Mesendoderm (in vitro differentiated cells): Measurements from ENCODE around the gene ACO2.

Experiments
- DNase-seq: peaks from one replicate; pipeline ENCODE4 v3.0.0; 2013
- H2AK5ac ChIP-seq: 2 replicates; pipeline ENCODE4 v1.6.1; 2013; ENCODE audit warnings: low read length, inconsistent platforms
- H2BK120ac ChIP-seq: 2 replicates; pipeline ENCODE4 v1.6.1; 2013; ENCODE audit warnings: low read depth, mild to moderate bottlenecking, low read length, moderate library complexity, mixed read lengths
- H2BK15ac ChIP-seq: replicated peaks from 2 replicates; pipeline ENCODE4 v1.6.1; 2013; ENCODE audit warnings: low read depth, mild to moderate bottlenecking, moderate library complexity
- H2BK5ac ChIP-seq: 2 replicates; pipeline ENCODE4 v1.6.1; 2013; ENCODE audit warnings: low read length, inconsistent platforms
- H3K18ac ChIP-seq: 2 replicates; pipeline ENCODE4 v1.6.1; 2013; ENCODE audit warnings: mild to moderate bottlenecking, low read length, mixed read lengths
- H3K23ac ChIP-seq: one replicate; pipeline ENCODE4 v1.6.1; 2013; ENCODE audit warnings: low read length
- H3K27ac ChIP-seq: 2 replicates; pipeline ENCODE4 v1.5.1; 2013; ENCODE audit warnings: low read depth, mild to moderate bottlenecking, inconsistent platforms, low read length, moderate library complexity
- H3K27me3 ChIP-seq: 2 replicates; pipeline ENCODE4 v1.6.1; 2013; ENCODE audit warnings: low read length, control low read depth, mild to moderate bottlenecking, inconsistent platforms; ENCODE audit not compliant: insufficient read depth, poor library complexity
- H3K36me3 ChIP-seq: 2 replicates; pipeline ENCODE4 v1.6.1; 2013; ENCODE audit warnings: low read length, inconsistent platforms; ENCODE audit not compliant: control insufficient read depth, insufficient read depth
- H3K4ac ChIP-seq: one replicate; pipeline ENCODE4 v1.6.1; 2013; ENCODE audit warnings: low read depth, mild to moderate bottlenecking, low read length, moderate library complexity
- H3K4me1 ChIP-seq: 2 replicates; pipeline ENCODE4 v1.6.1; 2013; ENCODE audit warnings: low read depth, low read length, inconsistent platforms; ENCODE audit not compliant: control insufficient read depth
- H3K4me2 ChIP-seq: 2 replicates; pipeline ENCODE4 v1.6.1; 2013; ENCODE audit warnings: low read length
- H3K4me3 ChIP-seq: 2 replicates; pipeline ENCODE4 v1.5.1; 2013; ENCODE audit warnings: mild to moderate bottlenecking, low read length
- H3K56ac ChIP-seq: one replicate; pipeline ENCODE4 v1.6.1; 2013; ENCODE audit warnings: low read length
- H3K79me1 ChIP-seq: 2 replicates; pipeline ENCODE4 v1.6.1; 2013; ENCODE audit warnings: low read length, inconsistent platforms
- H3K79me2 ChIP-seq: 2 replicates; pipeline ENCODE4 v1.6.1; 2013; ENCODE audit warnings: mild to moderate bottlenecking, low read length; ENCODE audit not compliant: control insufficient read depth, insufficient read depth
- H3K9ac ChIP-seq: 2 replicates; pipeline ENCODE4 v1.6.1; 2013; ENCODE audit warnings: low read length, inconsistent platforms
- H4K5ac ChIP-seq: one replicate; pipeline ENCODE4 v1.6.1; 2013; ENCODE audit warnings: low read length
- H4K8ac ChIP-seq: one replicate; pipeline ENCODE4 v1.6.1; 2013; ENCODE audit warnings: low read depth, mild to moderate bottlenecking, control low read depth, low read length, moderate library complexity
- WGBS: extraction: QIAGEN DNeasy Blood & Tissue Kit; methylation state at CpG from one replicate; pipeline ENCODE4 v1.1.7; 2013; ENCODE audit warnings: low lambda C conversion rate, missing lambda C conversion rate; ENCODE audit not compliant: insufficient coverage; ENCODE audit errors: extremely low coverage; 5-methylcytosine and 5-hydroxymethylcytosine counted together

Gene ACO2

DNA sequence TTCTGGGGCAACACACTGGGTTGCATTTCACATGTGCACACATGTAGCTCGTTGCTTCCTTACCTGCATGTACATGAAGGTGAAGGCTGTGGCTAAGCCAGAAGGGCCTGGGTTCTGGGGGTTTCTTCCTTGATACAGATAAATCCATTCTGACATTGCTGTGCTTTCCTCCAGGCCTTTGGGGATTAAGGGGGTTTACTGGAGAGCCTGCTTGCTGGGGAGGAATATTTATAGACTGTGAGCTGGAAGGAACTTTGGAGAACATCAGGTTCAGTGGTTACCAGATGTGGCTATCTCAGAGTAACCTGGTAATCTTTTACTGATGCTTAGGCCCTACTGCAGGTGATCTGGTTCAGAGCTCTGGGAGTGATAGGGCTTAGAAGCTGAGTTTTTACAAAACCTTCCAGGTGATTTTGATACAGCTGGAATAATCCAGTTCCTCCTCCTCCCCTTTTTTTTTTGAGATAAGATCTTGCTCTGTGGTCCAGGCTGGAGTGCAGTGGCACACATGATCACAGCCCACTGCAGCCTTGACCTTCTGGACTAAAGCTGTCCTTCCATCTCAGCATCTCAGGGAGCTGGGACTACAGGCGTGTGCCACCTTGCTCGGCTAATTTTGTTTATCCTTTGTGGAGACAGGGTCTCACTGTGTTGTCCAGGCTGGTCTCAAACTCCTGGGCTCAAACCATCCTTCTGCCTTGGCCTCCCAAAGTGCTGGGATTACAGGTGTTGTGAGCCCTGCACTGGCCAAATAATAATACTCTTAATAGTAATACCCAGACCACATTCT lies 19.9 kb downstream of the ACO2 start:
- no peak overlapping the region for H2AK5ac ChIP-seq
- no peak overlapping the region for H3K23ac ChIP-seq
- no peak overlapping the region for H3K4me3 ChIP-seq
- H3K79me1 ChIP-seq: peaks cover 22% of the 10 kb centered on the region
- no peak overlapping the region for H4K8ac ChIP-seq
- no peak for DNase-seq
- WGBS: no CpG with 5 or more reads among the region's 3 CpGs
- no peak overlapping the region for H2BK5ac ChIP-seq
- no peaks in the 10 kb centered on the region for H3K4me1 ChIP-seq
- H3K18ac ChIP-seq: no peak overlapping the region
- H3K56ac ChIP-seq: no peak overlapping the region
- H3K4ac ChIP-seq: no peak overlapping the region
- no peak overlapping the region for H3K9ac ChIP-seq
- no peak overlapping the region for H4K5ac ChIP-seq
- no peak overlapping the region for H3K27ac ChIP-seq
- H2BK120ac ChIP-seq: no peak overlapping the region
- no peaks in the 10 kb centered on the region for H3K27me3 ChIP-seq
- no peak overlapping the region for H3K4me2 ChIP-seq
- H2BK15ac ChIP-seq: no peak overlapping the region
- H3K36me3 ChIP-seq: no peaks in the 10 kb centered on the region
- H3K79me2 ChIP-seq: peaks cover 8% of the 10 kb centered on the region

DNA sequence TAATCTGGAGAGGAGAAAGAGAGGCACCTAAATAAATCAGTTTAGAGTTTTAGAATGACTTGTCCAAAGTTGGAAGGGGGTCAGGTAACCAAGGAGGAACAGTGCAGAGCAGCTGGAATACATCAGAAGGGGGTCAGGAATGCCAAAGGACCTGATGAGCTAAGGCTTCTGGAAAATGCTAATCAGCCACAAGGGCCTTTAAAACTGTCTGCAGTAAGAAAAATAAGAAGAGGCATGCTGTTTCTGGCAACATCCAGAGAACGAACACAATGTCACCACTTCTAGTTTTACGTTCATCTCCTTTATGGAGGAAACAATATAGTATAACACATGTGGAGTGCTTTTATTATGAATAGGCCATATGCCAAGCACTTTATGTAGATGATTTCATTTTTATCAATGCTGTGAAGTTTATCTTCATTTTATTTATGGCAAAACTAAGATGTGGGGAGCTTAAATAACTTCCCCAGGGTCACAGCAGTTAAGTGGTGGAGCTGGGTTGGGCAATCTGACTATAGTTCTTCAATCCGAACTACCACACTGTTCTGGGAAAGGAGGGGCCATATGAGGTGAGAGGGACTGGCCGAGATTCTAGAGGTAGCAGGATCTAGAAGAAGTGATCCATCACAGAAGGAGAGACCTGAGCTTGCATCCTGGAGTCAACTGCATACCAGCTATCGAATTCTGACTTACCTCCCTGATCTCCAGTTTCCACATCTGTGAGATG lies 22.6 kb downstream of the ACO2 start:
- Histone ChIP-seq H3K4me2 (no peak overlapping the region), H3K4me3 (no peak overlapping the region), H2BK120ac (no peak overlapping the region), H2BK15ac (no peak overlapping the region), H2AK5ac (no peak overlapping the region), H3K27ac (no peak overlapping the region), H3K4me1 (no peaks in the 10 kb centered on the region), H3K36me3 (no peaks in the 10 kb centered on the region), H4K8ac (no peak overlapping the region), H3K4ac (no peak overlapping the region), H3K79me2 (peaks cover 9% of the 10 kb centered on the region), H4K5ac (no peak overlapping the region), H3K79me1 (peaks cover 20% of the 10 kb centered on the region), H2BK5ac (no peak overlapping the region), H3K18ac (no peak overlapping the region), H3K23ac (no peak overlapping the region), H3K9ac (no peak overlapping the region), H3K56ac (no peak overlapping the region), H3K27me3 (no peaks in the 10 kb centered on the region)
- DNase-seq: peak; percentile 13
- WGBS: no CpG with 5 or more reads among the region's 5 CpGs

DNA sequence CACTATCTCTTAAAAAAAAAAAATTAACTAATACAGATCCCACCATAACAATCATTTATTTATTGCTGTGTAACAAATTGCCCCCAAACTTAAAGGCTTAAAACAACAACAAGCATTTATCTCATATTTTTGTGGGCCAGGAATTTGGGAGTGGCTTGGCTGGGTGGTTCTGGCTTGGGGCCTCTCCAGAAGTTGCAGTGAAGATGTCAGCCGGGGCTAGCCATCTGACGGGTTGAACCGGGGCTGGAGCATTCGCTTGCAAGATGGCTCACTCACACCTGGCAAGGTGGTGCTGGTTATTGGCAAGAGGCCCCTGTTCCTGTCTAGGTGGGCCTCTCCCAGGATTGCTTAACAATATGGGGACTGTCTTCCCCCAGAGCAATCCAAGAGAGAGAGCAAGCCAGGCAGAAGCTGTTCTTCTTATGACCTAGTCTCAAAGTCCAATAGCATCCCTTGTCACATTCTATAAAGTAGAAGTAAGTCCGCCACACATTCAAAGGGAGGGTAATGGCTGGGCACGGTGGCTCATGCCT lies 29.5 kb downstream of the ACO2 start:
- Histone ChIP-seq H3K27ac (no peak overlapping the region), H3K79me2 (peaks cover 2% of the 10 kb centered on the region), H3K9ac (no peak overlapping the region), H3K4ac (no peak overlapping the region), H2BK15ac (no peak overlapping the region), H4K5ac (no peak overlapping the region), H3K4me1 (no peaks in the 10 kb centered on the region), H3K4me2 (no peak overlapping the region), H3K56ac (no peak overlapping the region), H3K36me3 (no peaks in the 10 kb centered on the region), H2BK5ac (no peak overlapping the region), H2AK5ac (no peak overlapping the region), H2BK120ac (no peak overlapping the region), H3K4me3 (no peak overlapping the region), H3K27me3 (no peaks in the 10 kb centered on the region), H3K18ac (no peak overlapping the region), H4K8ac (no peak overlapping the region), H3K23ac (no peak overlapping the region), H3K79me1 (peaks cover 5% of the 10 kb centered on the region)
- DNase-seq: no peak
- WGBS: no CpG with 5 or more reads among the region's 6 CpGs

DNA sequence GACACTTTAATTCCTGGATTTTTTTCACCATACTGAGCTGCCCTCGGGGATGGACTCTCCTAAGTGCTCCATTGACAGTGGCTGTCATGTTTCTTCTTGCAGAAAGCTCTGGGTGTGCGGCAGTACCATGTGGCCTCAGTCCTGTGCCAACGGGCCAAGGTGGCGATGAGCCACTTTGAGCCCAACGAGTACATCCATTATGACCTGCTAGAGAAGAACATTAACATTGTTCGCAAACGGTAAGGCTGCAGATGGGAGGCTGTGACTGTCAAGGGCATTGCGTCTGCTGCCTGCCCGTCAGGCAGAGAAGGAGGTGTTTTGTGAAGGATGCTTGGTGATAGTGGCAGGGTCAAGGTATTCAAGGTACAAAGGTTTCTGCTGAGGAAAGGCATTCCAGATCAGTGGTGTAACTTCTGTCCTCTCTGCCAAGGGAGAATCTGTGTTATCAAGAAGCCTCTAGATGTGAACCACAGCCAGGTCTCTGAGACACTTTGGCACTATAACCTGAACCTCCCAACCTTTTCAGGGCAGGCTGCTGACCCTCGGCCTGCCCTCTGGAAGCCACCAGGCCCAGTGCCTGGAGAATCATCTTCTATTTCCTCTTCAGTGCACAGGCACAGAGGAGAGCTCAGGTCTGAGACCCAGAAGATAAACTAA lies 30.8 kb downstream of the ACO2 start:
- Histone ChIP-seq H3K79me1 (peaks cover 5% of the 10 kb centered on the region), H4K8ac (no peak overlapping the region)
- no CpG with 5 or more reads among the region's 10 CpGs for WGBS

DNA sequence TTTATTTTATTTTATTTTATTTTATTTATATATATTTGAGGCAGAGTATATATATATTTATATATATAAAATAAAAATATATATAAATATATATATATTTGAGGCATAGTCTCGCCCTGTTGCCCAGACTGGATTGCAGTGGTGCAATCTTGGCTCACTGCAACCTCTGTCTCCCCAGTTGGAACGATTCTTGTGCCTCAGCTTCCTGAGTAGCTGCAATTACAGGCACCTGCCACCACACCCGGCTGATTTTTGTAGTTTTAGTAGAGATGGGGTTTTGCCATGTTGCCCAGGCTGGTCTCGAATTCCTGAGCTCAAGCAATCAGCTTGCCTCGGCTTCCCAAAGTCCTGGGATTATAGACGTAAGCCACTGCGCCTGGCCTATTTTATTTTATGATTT lies 31.4 kb downstream of the ACO2 start:
- Histone ChIP-seq H2BK5ac (no peak overlapping the region), H3K56ac (no peak overlapping the region), H3K23ac (no peak overlapping the region), H3K79me1 (peaks cover 4% of the 10 kb centered on the region), H3K9ac (no peak overlapping the region), H3K18ac (no peak overlapping the region), H3K79me2 (no peaks in the 10 kb centered on the region), H3K4me2 (no peak overlapping the region), H3K4me3 (no peak overlapping the region), H3K27ac (no peak overlapping the region), H3K27me3 (no peaks in the 10 kb centered on the region), H4K8ac (no peak overlapping the region), H3K4me1 (no peaks in the 10 kb centered on the region), H2BK120ac (no peak overlapping the region), H4K5ac (no peak overlapping the region), H2BK15ac (no peak overlapping the region), H3K4ac (no peak overlapping the region), H3K36me3 (no peaks in the 10 kb centered on the region), H2AK5ac (no peak overlapping the region)
- no CpG with 5 or more reads among the region's 7 CpGs for WGBS
- DNase-seq: no peak

More for the DNA sequence above, 30.8 kb downstream of the ACO2 start:
- H3K27me3 ChIP-seq: no peaks in the 10 kb centered on the region
- H2BK120ac ChIP-seq: no peak overlapping the region
- H3K36me3 ChIP-seq: no peaks in the 10 kb centered on the region
- no peak overlapping the region for H3K4me2 ChIP-seq
- no peak overlapping the region for H2AK5ac ChIP-seq
- H2BK5ac ChIP-seq: no peak overlapping the region
- H3K27ac ChIP-seq: no peak overlapping the region
- H3K4ac ChIP-seq: no peak overlapping the region
- H3K56ac ChIP-seq: no peak overlapping the region
- H3K4me3 ChIP-seq: no peak overlapping the region
- H3K9ac ChIP-seq: no peak overlapping the region
- no peaks in the 10 kb centered on the region for H3K79me2 ChIP-seq
- H3K23ac ChIP-seq: no peak overlapping the region
- no peaks in the 10 kb centered on the region for H3K4me1 ChIP-seq
- no peak overlapping the region for H3K18ac ChIP-seq
- H2BK15ac ChIP-seq: no peak overlapping the region
- no peak overlapping the region for H4K5ac ChIP-seq
- no peak for DNase-seq
